Activated CD4-positive, alpha-beta memory T cell treated with anti-CD3 and anti-CD28 coated beads for 36 hours (primary cell): Measurements from ENCODE around the gene CFAP92. TPM values are rescaled to one million over a fixed set of nuclear protein-coding genes. Genes with fewer than 3 reads are reported as not detected.
A peak's percentile ranks its signal among the peaks of the same experiment; 100 is the strongest.

Experiments used
- CTCF ChIA-PET: fragments of 350-600 bp; sonication (Branson Sonifier 250); formaldehyde crosslinking; loops from one replicate; lab custom pipeline; 2021; ENCODE audit warnings: antibody characterized with exemption, inconsistent platforms; lab: Charles Lee
- POLR2A ChIA-PET: fragments of 350-600 bp; sonication (Branson Sonifier 250); formaldehyde crosslinking; loops from one replicate; lab custom pipeline; 2021; ENCODE audit warnings: antibody characterized with exemption; lab: Charles Lee
- DNase-seq: peaks from one replicate; pipeline ENCODE4 v3.0.0-alpha.2; 2020
- H3K27ac Mint-ChIP-seq: one replicate; pipeline ENCODE4 v1.8.0; 2021; ENCODE audit warnings: mixed read lengths
- H3K27me3 Mint-ChIP-seq: one replicate; pipeline ENCODE4 v1.8.0; 2021; ENCODE audit warnings: mixed read lengths
- H3K36me3 Mint-ChIP-seq: one replicate; pipeline ENCODE4 v1.8.0; 2021; ENCODE audit warnings: mixed read lengths
- H3K4me1 Mint-ChIP-seq: one replicate; pipeline ENCODE4 v1.8.0; 2021; ENCODE audit warnings: low read depth, mixed read lengths
- H3K4me3 Mint-ChIP-seq: one replicate; pipeline ENCODE4 v1.8.0; 2021; ENCODE audit warnings: mild to moderate bottlenecking, mixed read lengths
- H3K9me3 Mint-ChIP-seq: one replicate; pipeline ENCODE4 v1.8.0; 2021; ENCODE audit warnings: mixed read lengths
- intact Hi-C: fragments of 100-400 bp; cut with micrococcal nuclease; formaldehyde crosslinking; loops from one replicate; pipeline ENCODE4 v1.15.1; 2023
- total RNA-seq, 2 experiments: library from RNA; stranded (reverse); gene quantifications; one replicate each; pipeline ENCODE4 v1.2.3, GENCODE V29; 2021

Gene CFAP92
- total RNA-seq, 2 experiments from 2014 or later: 0.24 TPM; not detected in 1

DNA sequence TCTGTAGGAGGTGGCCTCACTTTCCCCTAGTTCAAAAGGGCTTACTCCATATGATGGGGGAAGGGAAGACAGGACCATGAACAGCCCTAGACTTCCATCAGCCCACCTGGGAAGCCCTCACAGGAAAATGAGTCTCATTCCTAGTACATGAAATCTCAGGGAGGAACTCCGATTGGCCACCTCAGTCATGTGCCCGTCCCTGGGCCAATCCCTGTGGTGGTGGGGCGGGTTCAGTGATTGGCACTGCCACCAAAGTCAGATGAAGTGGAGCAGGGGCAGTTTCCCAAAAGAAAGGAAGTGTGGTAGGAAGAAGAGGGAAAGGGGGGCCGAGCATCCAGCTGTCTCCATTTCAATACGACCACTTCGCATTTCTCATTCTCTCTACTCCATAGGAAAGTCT is 40.8 kb upstream of the CFAP92 start:
- Mint-ChIP-seq H3K27ac (no peak overlapping the region), H3K27me3 (peaks cover under 1% of the 10 kb centered on the region), H3K4me3 (no peak overlapping the region), H3K36me3 (no peaks in the 10 kb centered on the region), H3K9me3 (no peaks in the 10 kb centered on the region), H3K4me1 (no peaks in the 10 kb centered on the region)
- no peak for DNase-seq
- intact Hi-C loops: no loop called here
- POLR2A ChIA-PET: no interaction called here
- CTCF ChIA-PET: interaction anchor here (0.8 kb wide), 1 partner anchor 19 kb away, joined by 3 read pairs; no protein-coding TSS in a partner anchor

DNA sequence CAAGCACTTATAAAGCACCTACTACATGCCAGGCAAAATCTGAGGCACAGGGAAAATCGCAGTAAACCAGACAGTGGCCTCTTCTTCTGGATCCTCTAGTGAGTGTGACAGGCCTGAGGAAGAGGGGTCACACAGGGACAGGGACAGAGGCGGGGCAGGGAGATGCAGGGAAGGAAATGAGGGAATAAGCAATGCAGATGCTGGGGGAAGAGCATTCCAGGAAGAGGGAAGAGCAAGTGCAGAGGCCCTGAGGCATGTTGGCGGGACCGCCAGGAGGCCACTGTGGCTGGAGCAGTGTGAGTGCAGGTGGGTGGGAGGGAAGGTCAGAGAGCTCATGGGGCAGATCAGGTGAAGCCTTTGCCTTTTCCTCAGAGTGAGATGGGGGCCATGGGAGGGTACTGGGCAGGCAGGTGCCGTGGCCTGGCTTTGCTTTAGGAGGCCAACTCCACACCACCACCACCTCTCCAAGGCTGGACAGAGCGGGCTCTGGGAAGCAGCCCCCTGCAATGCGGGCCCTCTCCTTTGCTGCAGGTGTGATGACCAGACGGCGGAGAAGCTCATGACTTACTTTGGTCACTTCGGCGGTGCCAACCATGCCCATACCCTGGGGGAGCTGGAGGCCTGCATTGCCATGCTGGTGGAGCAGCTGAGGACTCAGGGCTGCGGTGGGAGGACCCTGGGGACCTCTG is 39.9 kb upstream of the CFAP92 start:
- CTCF ChIA-PET: interaction anchor here (0.8 kb wide), 1 partner anchor 20 kb away, joined by 3 read pairs; no protein-coding TSS in a partner anchor
- Mint-ChIP-seq H3K4me1 (no peaks in the 10 kb centered on the region), H3K27ac (no peak overlapping the region), H3K4me3 (no peak overlapping the region), H3K36me3 (no peaks in the 10 kb centered on the region), H3K9me3 (no peaks in the 10 kb centered on the region), H3K27me3 (no peaks in the 10 kb centered on the region)
- POLR2A ChIA-PET: no interaction called here
- intact Hi-C loops: no loop called here
- DNase-seq: no peak

DNA sequence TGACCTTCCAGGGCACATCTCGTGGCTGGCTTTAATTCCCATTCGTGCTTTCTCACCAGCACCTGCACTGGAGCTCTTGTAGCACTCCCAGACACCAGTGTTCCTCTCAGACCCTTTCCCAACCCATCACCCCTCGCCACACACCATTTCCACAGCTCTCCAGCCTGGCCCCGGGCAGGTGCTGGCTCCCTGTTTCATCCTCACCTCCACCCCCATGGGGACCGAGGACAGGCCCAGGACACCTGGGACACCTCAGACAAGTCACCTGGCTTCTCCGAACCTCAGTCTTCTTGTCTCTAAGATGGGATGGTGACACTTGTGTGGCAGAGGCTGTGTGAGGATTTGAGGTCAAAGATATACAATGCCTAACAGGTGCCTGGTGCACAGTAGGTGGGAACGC is 39.3 kb upstream of the CFAP92 start:
- intact Hi-C loops: no loop called here
- no peak for DNase-seq
- H3K36me3 Mint-ChIP-seq: no peaks in the 10 kb centered on the region
- no peak overlapping the region for H3K4me3 Mint-ChIP-seq
- POLR2A ChIA-PET: no interaction called here
- CTCF ChIA-PET: no interaction called here
- no peaks in the 10 kb centered on the region for H3K27me3 Mint-ChIP-seq
- H3K27ac Mint-ChIP-seq: no peak overlapping the region
- no peaks in the 10 kb centered on the region for H3K9me3 Mint-ChIP-seq
- no peaks in the 10 kb centered on the region for H3K4me1 Mint-ChIP-seq

DNA sequence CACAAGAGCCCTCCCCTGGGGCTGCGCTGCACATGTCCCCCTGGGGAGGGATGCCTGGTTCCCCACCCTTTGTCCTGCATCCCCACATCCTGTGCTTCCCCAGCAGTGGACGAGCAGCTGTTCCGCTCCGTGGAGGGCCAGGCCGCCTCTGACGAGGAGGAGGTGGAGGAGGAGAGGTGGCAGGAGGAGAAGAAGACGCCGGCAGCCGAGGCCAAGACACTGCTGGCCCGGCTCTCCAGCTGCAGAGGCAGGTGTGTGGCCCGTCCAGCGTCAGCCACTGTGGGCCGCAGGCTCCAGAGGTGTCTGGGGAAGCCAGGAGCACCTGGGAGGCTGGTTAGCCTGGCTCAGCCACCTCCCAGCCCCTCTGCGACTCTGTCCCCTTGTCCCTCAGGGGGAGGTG is 38.8 kb upstream of the CFAP92 start:
- intact Hi-C loops: no loop called here
- CTCF ChIA-PET: interaction anchor here (1.7 kb wide), 1 partner anchor 16 kb away, joined by 6 read pairs; no protein-coding TSS in a partner anchor
- no peak for DNase-seq
- Mint-ChIP-seq H3K4me1 (no peaks in the 10 kb centered on the region), H3K9me3 (no peaks in the 10 kb centered on the region), H3K27ac (no peak overlapping the region), H3K36me3 (no peaks in the 10 kb centered on the region), H3K4me3 (no peak overlapping the region), H3K27me3 (no peaks in the 10 kb centered on the region)
- POLR2A ChIA-PET: no interaction called here

DNA sequence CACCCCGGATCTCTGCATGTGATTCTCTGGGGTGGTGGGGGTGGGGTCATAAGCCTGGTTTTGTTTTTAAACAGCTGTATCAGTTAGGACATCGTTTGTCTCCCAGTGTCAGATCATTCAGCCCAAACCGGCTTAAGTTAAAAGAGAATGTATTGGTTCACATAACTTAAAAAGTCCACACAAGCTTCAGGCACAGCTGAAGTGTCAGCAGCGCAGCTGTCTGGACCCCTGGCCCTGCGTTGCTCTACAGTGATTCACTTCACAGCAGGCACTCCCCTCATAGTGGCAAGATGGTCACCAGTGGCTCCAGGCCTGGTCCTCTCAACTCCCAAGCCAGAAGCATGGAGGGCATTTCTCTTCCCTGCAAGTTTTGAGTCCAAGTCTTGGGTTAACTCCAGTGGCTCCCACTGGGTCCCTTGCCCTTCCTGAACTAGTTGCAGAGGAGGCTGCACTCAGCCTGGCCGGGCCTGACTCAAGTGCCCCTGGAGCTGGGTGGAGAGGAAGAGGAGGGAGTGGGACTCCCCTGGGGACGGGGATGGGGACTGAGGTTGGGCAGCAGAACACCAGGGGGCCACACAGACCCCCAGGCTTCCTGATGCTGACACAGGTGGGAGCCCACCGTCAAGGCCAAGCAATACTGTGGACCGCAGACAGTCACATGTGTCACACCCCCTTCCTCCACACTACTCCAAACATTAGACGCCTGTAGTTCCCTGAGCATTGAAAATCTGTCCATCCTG is 37.8 kb upstream of the CFAP92 start:
- H3K27ac Mint-ChIP-seq: no peak overlapping the region
- no peak for DNase-seq
- POLR2A ChIA-PET: no interaction called here
- no peak overlapping the region for H3K4me3 Mint-ChIP-seq
- H3K9me3 Mint-ChIP-seq: no peaks in the 10 kb centered on the region
- intact Hi-C loops: no loop called here
- CTCF ChIA-PET: interaction anchor here (0.9 to 1.7 kb wide), 4 partner anchors 15 to 61 kb away, joined by 3 to 6 read pairs (median 4); no protein-coding TSS in a partner anchor
- H3K36me3 Mint-ChIP-seq: no peaks in the 10 kb centered on the region
- H3K27me3 Mint-ChIP-seq: no peaks in the 10 kb centered on the region
- peaks cover 2% of the 10 kb centered on the region for H3K4me1 Mint-ChIP-seq

DNA sequence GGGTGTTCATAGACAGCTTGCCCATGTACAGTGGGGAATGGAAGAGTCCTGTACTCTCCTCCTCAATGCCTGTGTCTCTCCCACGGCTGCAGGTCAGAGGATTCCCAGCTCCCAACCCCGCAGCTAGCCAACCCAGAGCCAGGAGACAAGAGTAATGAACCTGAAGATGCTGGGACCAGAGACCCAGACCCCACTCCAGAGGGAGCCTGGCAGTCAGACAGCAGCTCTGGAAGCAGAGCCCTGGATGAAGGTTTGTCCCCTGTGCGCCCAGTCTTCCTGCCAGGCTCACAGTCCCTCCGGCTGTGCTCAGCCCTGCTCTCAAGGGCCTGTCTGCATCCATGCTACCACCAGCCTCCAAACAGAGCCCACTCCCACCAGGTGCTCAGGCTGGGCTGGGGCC is 36.7 kb upstream of the CFAP92 start:
- ChIA-PET CTCF (interaction anchor here (0.7 to 1.5 kb wide), 7 partner anchors 14 to 350 kb away, joined by 3 to 6 read pairs (median 4); no protein-coding TSS in a partner anchor), POLR2A (interaction anchor here (0.9 kb wide), 1 partner anchor 88 kb away, joined by 3 read pairs; no protein-coding TSS in a partner anchor)
- Mint-ChIP-seq H3K4me3 (no peak overlapping the region), H3K27me3 (no peaks in the 10 kb centered on the region), H3K4me1 (peaks cover 9% of the 10 kb centered on the region), H3K9me3 (no peaks in the 10 kb centered on the region), H3K36me3 (no peaks in the 10 kb centered on the region), H3K27ac (no peak overlapping the region)
- no peak for DNase-seq
- intact Hi-C loops: no loop called here

DNA sequence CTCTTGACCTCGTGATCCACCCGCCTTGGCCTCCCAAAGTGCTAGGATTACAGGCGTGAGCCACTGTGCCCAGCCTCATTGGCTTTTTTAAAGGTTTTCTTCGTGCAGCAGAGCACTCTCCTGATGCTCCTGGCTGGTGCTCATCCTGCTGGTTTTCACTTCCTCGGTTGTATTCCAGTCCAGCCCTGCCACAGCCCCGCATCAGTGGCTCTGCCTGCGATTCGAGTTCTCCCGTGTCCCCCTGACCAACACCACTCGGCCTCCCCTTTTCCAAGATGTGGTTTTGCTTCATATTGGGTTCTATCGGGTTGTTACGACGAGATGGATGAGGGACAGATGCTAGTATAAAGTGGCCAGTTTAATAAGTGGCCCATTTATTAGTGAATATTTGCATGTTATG is 35.0 kb upstream of the CFAP92 start:
- H3K9me3 Mint-ChIP-seq: no peaks in the 10 kb centered on the region
- ChIA-PET CTCF (interaction anchor here (0.6 to 3.9 kb wide), 5 partner anchors 12 to 217 kb away, joined by 3 to 70 read pairs (median 6); partner anchors contain the start of gene CFAP92), POLR2A (no interaction called here)
- intact Hi-C loops: loop anchor here (5.0 kb wide), 1 partner anchor 153 kb away; the partner anchor contains the start of gene CNBP
- H3K27me3 Mint-ChIP-seq: no peaks in the 10 kb centered on the region
- H3K36me3 Mint-ChIP-seq: no peaks in the 10 kb centered on the region
- peaks cover 9% of the 10 kb centered on the region for H3K4me1 Mint-ChIP-seq
- DNase-seq: no peak
- no peak overlapping the region for H3K27ac Mint-ChIP-seq
- H3K4me3 Mint-ChIP-seq: no peak overlapping the region

DNA sequence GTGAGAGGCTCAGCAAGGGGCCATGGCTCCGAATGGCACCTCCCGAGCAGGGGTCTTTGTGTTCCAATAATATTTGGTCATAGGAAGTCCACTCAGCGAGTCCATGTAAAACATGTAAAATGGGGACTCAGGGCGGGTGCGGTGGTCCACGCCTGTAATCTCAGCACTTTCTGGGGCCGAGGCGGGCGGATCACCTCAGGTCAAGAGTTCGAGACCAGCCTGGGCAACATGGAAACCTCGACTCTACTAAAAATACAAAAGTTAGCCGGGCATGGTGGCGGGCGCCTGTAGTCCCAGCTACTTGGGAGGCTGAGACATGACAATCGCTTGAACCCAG is 33.6 kb upstream of the CFAP92 start:
- DNase-seq: no peak
- Mint-ChIP-seq H3K27ac (no peak overlapping the region), H3K27me3 (no peaks in the 10 kb centered on the region), H3K9me3 (no peaks in the 10 kb centered on the region), H3K4me3 (peak overlapping the region; percentile 49), H3K4me1 (peaks cover 9% of the 10 kb centered on the region), H3K36me3 (no peaks in the 10 kb centered on the region)
- intact Hi-C loops: loop anchor here (2.0 to 5.0 kb wide), 2 partner anchors 93 to 155 kb away; partner anchors contain the start of genes CNBP and RAB43
- POLR2A ChIA-PET: interaction anchor here (0.9 to 1.7 kb wide), 4 partner anchors 11 to 222 kb away, joined by 3 to 26 read pairs (median 4); partner anchors contain the start of genes CNBP and COPG1
- CTCF ChIA-PET: interaction anchor here (0.6 to 3.9 kb wide), 19 partner anchors 9 to 797 kb away, joined by 3 to 70 read pairs (median 4); partner anchors contain the start of genes CFAP92 and COPG1

DNA sequence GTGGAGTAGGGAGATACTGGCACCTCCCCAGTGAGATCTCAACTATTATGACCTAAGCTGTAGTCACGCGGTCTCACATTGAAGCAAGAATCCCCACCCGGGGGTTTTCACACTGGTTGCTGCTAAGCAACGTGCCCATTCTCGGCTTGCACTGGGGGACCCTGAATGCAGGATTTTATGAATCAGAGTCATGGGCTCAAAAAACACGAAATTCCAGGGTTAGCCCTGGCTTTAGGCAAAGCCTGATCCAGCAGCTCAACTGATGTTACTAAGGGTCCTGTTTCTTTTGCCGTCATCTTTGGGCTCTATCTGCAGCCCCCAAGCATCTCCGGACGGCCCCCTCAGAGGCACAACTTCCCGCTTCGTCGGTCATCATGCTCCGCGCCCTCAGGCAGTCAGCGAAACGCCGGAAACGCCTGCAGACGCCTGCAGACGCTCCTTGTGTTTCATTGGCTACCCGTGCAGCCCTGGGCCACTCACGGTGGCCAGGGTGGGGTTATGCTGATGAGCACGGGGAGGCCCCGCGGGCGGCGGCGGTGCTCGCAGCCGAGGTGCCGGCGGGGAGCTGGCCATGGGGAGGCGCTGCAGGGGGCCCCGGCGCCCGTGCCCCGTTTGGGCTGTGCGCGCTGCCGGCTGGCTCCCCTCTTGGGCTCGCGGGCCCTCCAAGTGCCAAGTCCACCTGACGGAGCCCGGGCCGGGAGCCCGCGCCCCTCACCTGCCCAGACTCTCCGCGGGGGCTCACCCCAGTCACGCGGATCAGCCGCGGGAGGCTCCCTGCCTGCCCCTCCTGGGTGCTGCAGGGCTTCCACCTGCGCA is 33.1 kb upstream of the CFAP92 start:
- Mint-ChIP-seq H3K4me1 (peaks cover 9% of the 10 kb centered on the region), H3K27me3 (no peaks in the 10 kb centered on the region), H3K9me3 (no peaks in the 10 kb centered on the region), H3K27ac (peak overlapping the region; percentile 83), H3K4me3 (peak overlapping the region; percentile 73), H3K36me3 (no peaks in the 10 kb centered on the region)
- ChIA-PET CTCF (interaction anchor here (0.6 to 3.9 kb wide), 27 partner anchors 9 to 798 kb away, joined by 3 to 70 read pairs (median 4); partner anchors contain the start of genes CFAP92, COPG1 and RAB43), POLR2A (interaction anchor here (0.9 to 1.7 kb wide), 5 partner anchors 11 to 287 kb away, joined by 3 to 26 read pairs (median 3); partner anchors contain the start of genes CNBP and COPG1)
- intact Hi-C loops: loop anchor here (2.0 to 5.0 kb wide), 2 partner anchors 94 to 155 kb away; partner anchors contain the start of genes CNBP and RAB43
- DNase-seq: peak; percentile 96

DNA sequence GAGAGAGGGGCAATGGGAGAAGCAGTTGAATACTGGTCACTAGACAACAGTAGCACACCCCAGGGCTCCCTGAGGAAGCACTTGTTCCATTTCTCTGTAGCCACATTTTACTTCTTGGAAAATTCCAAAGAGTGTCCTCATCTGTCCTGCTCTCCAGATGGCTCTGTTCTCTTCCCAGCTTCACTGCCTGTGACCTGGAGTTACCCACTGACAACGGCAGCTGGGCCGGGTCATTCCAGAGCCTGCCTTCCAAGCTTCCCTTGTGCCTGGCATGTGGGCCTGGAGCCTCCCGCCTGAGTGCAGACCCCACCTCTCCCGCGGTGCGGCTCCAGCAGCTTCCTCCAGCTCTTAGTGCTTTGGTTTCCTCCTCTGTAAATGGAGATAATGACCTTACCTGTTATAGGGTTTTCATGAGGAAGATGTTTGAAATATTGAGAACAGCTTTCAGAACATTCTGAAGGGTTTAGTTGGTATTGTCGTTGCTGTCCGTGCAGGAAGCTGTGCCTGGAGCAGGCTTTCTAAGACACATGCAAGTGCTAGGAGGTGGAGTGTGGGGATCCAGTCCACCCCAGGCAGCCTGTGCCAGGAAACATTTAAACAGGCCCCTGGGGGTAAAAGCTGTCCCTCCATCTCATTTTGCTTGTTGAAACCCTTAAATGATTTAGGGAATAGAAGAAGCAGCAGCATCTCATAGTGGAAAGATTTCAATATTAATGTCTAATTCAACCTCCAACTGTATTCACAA is 32.0 kb upstream of the CFAP92 start:
- peaks cover 9% of the 10 kb centered on the region for H3K4me1 Mint-ChIP-seq
- H3K36me3 Mint-ChIP-seq: no peaks in the 10 kb centered on the region
- peak overlapping the region; percentile 73 for H3K4me3 Mint-ChIP-seq
- CTCF ChIA-PET: interaction anchor here (0.7 to 3.9 kb wide), 13 partner anchors 9 to 220 kb away, joined by 3 to 70 read pairs (median 7); partner anchors contain the start of gene CFAP92
- intact Hi-C loops: loop anchor here (2.0 to 5.0 kb wide), 2 partner anchors 95 to 156 kb away; partner anchors contain the start of genes CNBP and RAB43
- no peaks in the 10 kb centered on the region for H3K9me3 Mint-ChIP-seq
- POLR2A ChIA-PET: interaction anchor here (0.9 to 1.7 kb wide), 3 partner anchors 9 to 288 kb away, joined by 3 to 26 read pairs (median 3); no protein-coding TSS in a partner anchor
- no peak for DNase-seq
- no peaks in the 10 kb centered on the region for H3K27me3 Mint-ChIP-seq
- peak overlapping the region; percentile 83 for H3K27ac Mint-ChIP-seq
